Heart right ventricle (tissue), 16 donors: ENCODE data around the gene SLC4A5. TPM values are rescaled to one million over a fixed set of nuclear protein-coding genes. Genes with fewer than 3 reads are reported as not detected.

Experiments
- ATAC-seq, 8 donors: fragments of 200-7000 bp; cut with Tn5 transposase; one replicate each; pipeline ENCODE4 v1.9.1; 2020; ENCODE audit warnings: mild to moderate bottlenecking in 8 of 8, moderate library complexity in 8 of 8, moderate number of reproducible peaks in 1 of 8
- DNase-seq, 2 donors: peaks; one replicate each; pipeline ENCODE4 v3.0.0-alpha.2; 2020
- H3K27ac ChIP-seq, 10 donors: fragments of 200-600 bp; sonication (generic) in 2 of 10; one replicate each; pipeline versions ENCODE4 v1.5.0 to v1.8.0; 2020 to 2022; ENCODE audit warnings: mild to moderate bottlenecking in 3 of 10
- H3K27me3 ChIP-seq, 7 donors: fragments of 200-600 bp; one replicate each; pipeline ENCODE4 v1.8.0; 2021 to 2022; ENCODE audit warnings: mild to moderate bottlenecking in 2 of 7
- H3K36me3 ChIP-seq, 9 donors: fragments of 200-600 bp; sonication (generic) in 1 of 9; one replicate each; pipeline versions ENCODE4 v1.5.0 to v1.8.0; 2020 to 2022; ENCODE audit warnings: mild to moderate bottlenecking in 2 of 9
- H3K4me1 ChIP-seq, 9 donors: fragments of 200-600 bp; sonication (generic) in 1 of 9; one replicate each; pipeline versions ENCODE4 v1.5.0 to v1.8.0; 2020 to 2022; ENCODE audit warnings: mild to moderate bottlenecking in 4 of 9
- H3K4me3 ChIP-seq, 10 donors: fragments of 200-600 bp; sonication (generic) in 2 of 10; one replicate each; pipeline versions ENCODE4 v1.5.0 to v1.8.0; 2020 to 2022; ENCODE audit warnings: mild to moderate bottlenecking in 7 of 10, moderate library complexity in 2 of 10
- H3K9me3 ChIP-seq, 11 donors: fragments of 200-600 bp in 10 of 11; sonication (generic) in 2 of 11; one replicate each; pipeline versions ENCODE4 v1.5.0 to v1.8.0; 2013 to 2022; ENCODE audit warnings: mild to moderate bottlenecking in 2 of 11, control low read depth in 1 of 11, moderate library complexity in 1 of 11
- CTCF ChIP-seq, 9 donors: fragments of 200-600 bp; sonication (generic) in 2 of 9; IDR thresholded peaks; one replicate each; pipeline versions ENCODE4 v1.5.0 to v1.8.0; 2021 to 2022; ENCODE audit warnings: antibody characterized with exemption in 9 of 9, mild to moderate bottlenecking in 5 of 9, moderate library complexity in 1 of 9
- WGBS, 2 donors: extraction: QIAGEN DNeasy Blood & Tissue Kit; methylation state at CpG; one replicate each; pipeline ENCODE4 v1.1.7; 2013; ENCODE audit warnings: inconsistent platforms in 1 of 2; 5-methylcytosine and 5-hydroxymethylcytosine counted together
- intact Hi-C, 10 donors: fragments of 100-400 bp; cut with DNase I; formaldehyde crosslinking; loops; one replicate each; pipeline versions ENCODE4 v1.11.1 to v1.14.2; 2022
- polyA plus RNA-seq, 2 donors: library from polyadenylated mRNA; stranded (reverse); fragments of 200-250 nt; gene quantifications; one replicate each; pipeline ENCODE4 v1.2.3, GENCODE V29; 2013
- total RNA-seq, 10 donors: library from RNA; stranded (reverse); fragmentation: NEBNext Ultra II Directional in 3 of 10; extraction: Animal tissue kit (Norgen Biotek cat#: 25700) in 3 of 10; gene quantifications; one replicate each; pipeline versions ENCODE4 v1.2.1 to v1.2.4, GENCODE V29; 2021 to 2023
- donor health status: Arrhythmogenic right ventricular cardiomyopathy.
- donor health status: ischemic (EF 13 %, LVEDD 7.1; RV severe dilation, severe dysfunction).
- donor health status: healthy with polysubstance abuse.
- donor health status: DM: no; HTN: yes; CAD: no.
- donor health status: DM: no; HTN: no; CAD: no.
- donor health status: ischemic (EF 25% LVEDD 6.9; RV normal size, moderate dysfunction).
- donor health status: ischemic (EF 25% LVEDD 5.7; RV mildly dilated, moderate dysfunction).
- donor health status: healthy.
- donor health status: DM: yes; HTN: yes; CAD: no.
- donor health status: Ischemic cardiomyopathy.
- donor health status: ischemic (EF 35%, LVEDD 5.7; RV mildly dilated, moderate dysfunction).
- donor health status: nonischemic (EF 11% LVEDD 7.7; RV severe dilation, severe dysfunction).
- donor health status: DM: yes; HTN: yes; CAD: no.
- donor health status: PGD.
- donor health status: ischemic (EF 29% LVEDD 5.4; RV normal size, mild dysfunction).
- donor health status: nonischemic (EF 23%, LVEDD 6.1; RV moderate dilation, normal function).

Gene SLC4A5
- total and polyA plus RNA-seq, 12 donors: 0.43 to 4.6 (median 1.9) TPM

GRCh38 chr2:74267068-74267467, 76.1 kb downstream of the SLC4A5 start:
- 38 to 48% methylated on average over 4 of the region's 4 CpGs for WGBS, 2 donors
- Histone ChIP-seq H3K36me3 (peaks cover 0 to 4% (median 0%) of the 10 kb centered on the region in 9 donors), H3K27me3 (no peaks in the 10 kb centered on the region), H3K4me3 (no peak overlapping the region), H3K27ac (no peak overlapping the region), H3K4me1 (peaks cover 0 to 3% (median 0%) of the 10 kb centered on the region in 9 donors), H3K9me3 (no peaks in the 10 kb centered on the region)
- intact Hi-C loops: loop anchor here in 2 of 10 donors (10.0 kb wide), 2 partner anchors 128 to 442 kb away; partner anchors contain the start of gene STAMBP (in 1 of the 2)
- no peak for DNase-seq
- peak in 1 of 8 donors; percentile 35 for ATAC-seq
- TF ChIP-seq CTCF (IDR thresholded peaks at IDR 0.05): peak in 7 of 9 donors; percentile 5 to 47 (median 37)

- Histone ChIP-seq H3K27me3 (no peaks in the 10 kb centered on the region), H3K9me3 (no peaks in the 10 kb centered on the region), H3K4me1 (peaks cover 0 to 3% (median 0%) of the 10 kb centered on the region in 9 donors), H3K36me3 (peaks cover 0 to 4% (median 0%) of the 10 kb centered on the region in 9 donors), H3K4me3 (no peak overlapping the region), H3K27ac (no peak overlapping the region)
- DNase-seq (no peak), ATAC-seq (no peak)
- WGBS, 2 donors: 18 to 32% methylated on average over 1 of the region's 1 CpG
- no peak for TF ChIP-seq CTCF (IDR thresholded peaks at IDR 0.05)
- intact Hi-C loops: loop anchor here in 2 of 10 donors (10.0 kb wide), 2 partner anchors 131 to 439 kb away; partner anchors contain the start of gene STAMBP (in 1 of the 2)
These were observed 78.9 kb downstream of the SLC4A5 start for GRCh38 chr2:74264281-74264680.

GRCh38 chr2:74262681-74263080, 80.5 kb downstream of the SLC4A5 start:
- intact Hi-C loops: loop anchor here in 2 of 10 donors (10.0 kb wide), 2 partner anchors 132 to 438 kb away; partner anchors contain the start of gene STAMBP (in 1 of the 2)
- DNase-seq (no peak), ATAC-seq (no peak)

More at GRCh38 chr2:74262681-74263080, 80.5 kb downstream of the SLC4A5 start:
- no peak for TF ChIP-seq CTCF (IDR thresholded peaks at IDR 0.05)
- Histone ChIP-seq H3K27me3 (no peaks in the 10 kb centered on the region), H3K9me3 (no peaks in the 10 kb centered on the region), H3K27ac (no peak overlapping the region), H3K4me3 (no peak overlapping the region), H3K4me1 (peaks cover 0 to 3% (median 0%) of the 10 kb centered on the region in 9 donors), H3K36me3 (peaks cover 0 to 9% (median 0%) of the 10 kb centered on the region in 9 donors)
- 91 to 92% methylated on average over 6 of the region's 6 CpGs for WGBS, 2 donors
